ENCODE data around the gene ASPG. TPM values are rescaled to one million over a fixed set of nuclear protein-coding genes. Genes with fewer than 3 reads are reported as not detected.

ASPG gene
- total RNA-seq, 2 experiments from 2014 or later, result not detected

DNA sequence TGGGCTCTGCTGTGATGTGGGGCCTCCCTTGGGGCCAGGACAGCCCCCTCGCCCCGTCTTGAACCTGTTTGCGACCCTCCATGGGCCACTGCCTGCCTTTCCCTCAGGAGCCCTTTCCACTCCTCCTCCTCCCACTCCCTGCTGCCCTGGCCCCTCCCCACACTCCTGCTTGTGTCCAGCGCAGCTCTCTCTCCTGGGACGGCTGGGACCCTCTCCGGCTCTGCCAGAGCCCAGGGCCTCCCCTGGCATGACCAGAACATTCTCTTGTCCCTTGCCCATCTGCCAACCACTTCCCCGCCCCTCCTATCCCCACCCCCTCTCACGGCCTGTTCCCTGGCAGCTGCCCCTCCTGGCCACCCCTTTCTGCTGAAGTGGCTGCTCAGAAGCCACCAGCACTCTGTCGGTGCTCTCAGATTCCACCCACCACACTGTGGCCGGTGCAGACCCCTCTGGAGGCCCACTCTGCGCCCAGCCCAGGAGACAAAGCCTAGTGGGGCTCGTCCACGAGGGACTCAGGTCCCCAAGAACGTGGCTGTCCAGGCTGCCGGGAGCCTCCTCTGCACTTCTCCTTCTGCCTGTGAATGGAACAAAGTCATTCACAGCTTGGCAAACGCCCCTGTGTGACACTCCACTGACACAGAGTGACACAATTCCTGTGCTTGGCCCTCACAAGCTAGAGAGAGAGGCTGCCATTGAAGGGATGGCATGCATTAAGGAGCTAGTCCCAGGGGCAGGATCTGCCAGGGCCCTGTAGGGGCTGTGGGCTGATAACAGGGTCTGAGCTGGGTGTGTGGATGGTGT is 1.4 kb downstream of the ASPG start:
- Histone ChIP-seq H3K4me1 (ENCODE audit: insufficient read depth, low read length) (peaks cover 6% of the 10 kb centered on the region), H3K27me3 (ENCODE audit: control insufficient read depth in 1 of 2, insufficient read depth in 2 of 2, low read length in 2 of 2) (peaks cover 8 to 13% of the 10 kb centered on the region in 2 experiments), H3K36me3 (ENCODE audit: insufficient read depth, low read length) (no peaks in the 10 kb centered on the region), H3K27ac (ENCODE audit: low read depth in 1 of 2, low read length in 2 of 2) (no peak overlapping the region), H3K4me3 (ENCODE audit: low read length) (no peak overlapping the region), H3K9me3 (ENCODE audit: control insufficient read depth in 1 of 2, insufficient read depth in 1 of 2, low read length in 2 of 2) (peaks cover 0 to 10% of the 10 kb centered on the region in 2 experiments)
- H3K4me3 Mint-ChIP-seq, result no peak overlapping the region
- H3K36me3 Mint-ChIP-seq (ENCODE audit: low read depth), result no peaks in the 10 kb centered on the region
- peak in 2 of 14 experiments; percentile 8 to 26 for DNase-seq
- no peak for ATAC-seq (ENCODE audit: poor library complexity)
- no peaks in the 10 kb centered on the region for H3K4me1 Mint-ChIP-seq (ENCODE audit: low read depth)
- CTCF ChIA-PET, result interaction anchor here (1.8 kb wide), 1 partner anchor 9 kb away, joined by 9 read pairs; no protein-coding TSS in a partner anchor
- H3K27me3 Mint-ChIP-seq, result peaks cover 20% of the 10 kb centered on the region
- H3K9me3 Mint-ChIP-seq, result no peaks in the 10 kb centered on the region
- H3K27ac Mint-ChIP-seq, result no peak overlapping the region
- POLR2A ChIA-PET, result no interaction called here
- TF ChIP-seq, protein P1, sequence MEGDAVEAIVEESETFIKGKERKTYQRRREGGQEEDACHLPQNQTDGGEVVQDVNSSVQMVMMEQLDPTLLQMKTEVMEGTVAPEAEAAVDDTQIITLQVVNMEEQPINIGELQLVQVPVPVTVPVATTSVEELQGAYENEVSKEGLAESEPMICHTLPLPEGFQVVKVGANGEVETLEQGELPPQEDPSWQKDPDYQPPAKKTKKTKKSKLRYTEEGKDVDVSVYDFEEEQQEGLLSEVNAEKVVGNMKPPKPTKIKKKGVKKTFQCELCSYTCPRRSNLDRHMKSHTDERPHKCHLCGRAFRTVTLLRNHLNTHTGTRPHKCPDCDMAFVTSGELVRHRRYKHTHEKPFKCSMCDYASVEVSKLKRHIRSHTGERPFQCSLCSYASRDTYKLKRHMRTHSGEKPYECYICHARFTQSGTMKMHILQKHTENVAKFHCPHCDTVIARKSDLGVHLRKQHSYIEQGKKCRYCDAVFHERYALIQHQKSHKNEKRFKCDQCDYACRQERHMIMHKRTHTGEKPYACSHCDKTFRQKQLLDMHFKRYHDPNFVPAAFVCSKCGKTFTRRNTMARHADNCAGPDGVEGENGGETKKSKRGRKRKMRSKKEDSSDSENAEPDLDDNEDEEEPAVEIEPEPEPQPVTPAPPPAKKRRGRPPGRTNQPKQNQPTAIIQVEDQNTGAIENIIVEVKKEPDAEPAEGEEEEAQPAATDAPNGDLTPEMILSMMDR (IDR thresholded peaks at IDR 0.05), result no peak
- intact Hi-C loops (cut with DNase I, micrococcal nuclease), result no loop called here

DNA sequence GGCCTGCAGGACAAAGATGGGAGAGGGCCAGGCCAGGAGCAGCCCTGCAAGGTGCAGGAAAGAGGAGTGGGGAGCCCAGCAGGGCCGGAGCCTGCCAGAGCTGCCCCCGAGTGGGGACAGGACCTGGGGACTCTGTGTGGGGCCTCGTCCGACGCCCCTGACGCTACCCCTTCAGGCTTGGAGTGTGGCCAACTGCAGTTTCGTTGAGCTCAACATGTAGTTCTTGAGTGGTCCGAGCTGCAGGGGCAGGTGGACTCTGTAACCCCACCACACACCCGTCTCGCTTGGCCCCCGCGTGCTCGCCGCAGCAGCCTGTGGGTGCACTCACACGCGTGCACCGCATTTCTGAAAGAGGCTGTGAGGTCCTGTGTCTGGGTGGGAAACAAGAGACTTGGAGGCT is 2.0 kb downstream of the ASPG start:
- Mint-ChIP-seq H3K9me3 (no peaks in the 10 kb centered on the region), H3K36me3 (ENCODE audit: low read depth) (no peaks in the 10 kb centered on the region), H3K4me3 (no peak overlapping the region), H3K27ac (no peak overlapping the region), H3K4me1 (ENCODE audit: low read depth) (no peaks in the 10 kb centered on the region), H3K27me3 (peaks cover 20% of the 10 kb centered on the region)
- Histone ChIP-seq H3K4me3 (ENCODE audit: low read length) (no peak overlapping the region), H3K27ac (ENCODE audit: low read depth in 1 of 2, low read length in 2 of 2) (no peak overlapping the region), H3K27me3 (ENCODE audit: control insufficient read depth in 1 of 2, insufficient read depth in 2 of 2, low read length in 2 of 2) (peaks cover 8 to 13% of the 10 kb centered on the region in 2 experiments), H3K9me3 (ENCODE audit: control insufficient read depth in 1 of 2, insufficient read depth in 1 of 2, low read length in 2 of 2) (peaks cover 0 to 10% of the 10 kb centered on the region in 2 experiments), H3K36me3 (ENCODE audit: insufficient read depth, low read length) (no peaks in the 10 kb centered on the region), H3K4me1 (ENCODE audit: insufficient read depth, low read length) (peaks cover 6% of the 10 kb centered on the region)
- CTCF ChIA-PET, result interaction anchor here (1.8 kb wide), 1 partner anchor 9 kb away, joined by 9 read pairs; no protein-coding TSS in a partner anchor
- intact Hi-C loops (cut with DNase I, micrococcal nuclease), result no loop called here
- DNase-seq (peak in 2 of 14 experiments; percentile 15 to 30), ATAC-seq (ENCODE audit: poor library complexity) (no peak)
- TF ChIP-seq, protein P1 (IDR thresholded peaks at IDR 0.05), result no peak
- POLR2A ChIA-PET, result no interaction called here

DNA sequence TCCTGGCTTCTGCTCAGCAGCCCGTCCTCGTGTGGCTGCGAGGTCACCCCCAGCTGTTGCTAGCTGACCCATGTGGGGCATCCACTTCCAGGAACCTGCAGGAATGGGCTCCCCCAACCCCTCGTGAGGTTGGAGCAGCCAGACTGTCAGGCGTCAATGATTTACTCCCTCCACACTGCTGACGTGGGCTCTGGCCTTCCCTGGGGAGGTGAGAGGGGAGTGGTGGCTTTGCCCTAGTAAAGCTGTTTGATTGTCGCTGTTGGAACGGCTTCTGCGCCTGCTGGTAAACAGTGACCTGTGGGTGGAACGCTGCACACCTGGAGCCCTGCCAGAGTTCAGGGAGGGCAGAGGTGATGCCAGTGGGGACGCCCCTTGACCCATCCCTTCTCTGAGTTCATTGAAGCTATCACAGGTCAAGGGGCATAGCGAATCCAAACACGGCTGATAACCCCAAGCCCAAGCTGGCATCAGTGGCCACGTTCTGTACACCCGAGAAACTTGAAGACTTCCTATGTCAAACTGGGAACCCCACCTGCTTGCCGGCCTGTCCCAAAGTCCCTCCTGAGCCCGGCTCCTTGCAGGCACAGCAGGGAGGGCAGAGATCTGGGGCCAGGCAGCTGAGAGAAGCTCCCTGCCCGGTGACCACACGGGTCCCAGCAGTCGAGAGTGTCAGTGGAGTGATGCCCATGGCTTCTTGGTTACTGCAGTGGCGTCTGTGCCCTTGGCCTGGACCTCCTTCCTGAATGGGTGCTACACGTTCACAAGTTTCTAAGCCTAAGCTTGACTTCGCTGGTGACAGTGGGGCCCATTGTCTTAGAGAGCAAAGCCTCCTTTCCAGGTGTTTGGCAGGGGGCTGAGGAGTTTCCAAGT is 2.7 kb downstream of the ASPG start:
- intact Hi-C loops (cut with DNase I, micrococcal nuclease), result no loop called here
- Histone ChIP-seq H3K36me3 (ENCODE audit: insufficient read depth, low read length) (no peaks in the 10 kb centered on the region), H3K9me3 (ENCODE audit: control insufficient read depth in 1 of 2, insufficient read depth in 1 of 2, low read length in 2 of 2) (peaks cover 0 to 10% of the 10 kb centered on the region in 2 experiments), H3K4me3 (ENCODE audit: low read length) (no peak overlapping the region), H3K4me1 (ENCODE audit: insufficient read depth, low read length) (peaks cover 6% of the 10 kb centered on the region), H3K27ac (ENCODE audit: low read depth in 1 of 2, low read length in 2 of 2) (no peak overlapping the region), H3K27me3 (ENCODE audit: control insufficient read depth in 1 of 2, insufficient read depth in 2 of 2, low read length in 2 of 2) (peaks cover 8 to 13% of the 10 kb centered on the region in 2 experiments)
- CTCF ChIA-PET, result interaction anchor here (1.1 kb wide), 1 partner anchor 11 kb away, joined by 7 read pairs; no protein-coding TSS in a partner anchor
- H3K27me3 Mint-ChIP-seq, result peaks cover 16% of the 10 kb centered on the region
- no peak overlapping the region for H3K4me3 Mint-ChIP-seq
- POLR2A ChIA-PET, result no interaction called here
- no peaks in the 10 kb centered on the region for H3K36me3 Mint-ChIP-seq (ENCODE audit: low read depth)
- no peaks in the 10 kb centered on the region for H3K4me1 Mint-ChIP-seq (ENCODE audit: low read depth)
- peak in 2 of 14 experiments; percentile 15 to 27 for DNase-seq
- ATAC-seq (ENCODE audit: poor library complexity), result no peak
- H3K27ac Mint-ChIP-seq, result no peak overlapping the region
- H3K9me3 Mint-ChIP-seq, result no peaks in the 10 kb centered on the region
- TF ChIP-seq, protein P1 (IDR thresholded peaks at IDR 0.05), result no peak

Data from CD4-positive, alpha-beta T cell (primary cell).